ENCODE measurements around the gene OR51D1.

DNA sequence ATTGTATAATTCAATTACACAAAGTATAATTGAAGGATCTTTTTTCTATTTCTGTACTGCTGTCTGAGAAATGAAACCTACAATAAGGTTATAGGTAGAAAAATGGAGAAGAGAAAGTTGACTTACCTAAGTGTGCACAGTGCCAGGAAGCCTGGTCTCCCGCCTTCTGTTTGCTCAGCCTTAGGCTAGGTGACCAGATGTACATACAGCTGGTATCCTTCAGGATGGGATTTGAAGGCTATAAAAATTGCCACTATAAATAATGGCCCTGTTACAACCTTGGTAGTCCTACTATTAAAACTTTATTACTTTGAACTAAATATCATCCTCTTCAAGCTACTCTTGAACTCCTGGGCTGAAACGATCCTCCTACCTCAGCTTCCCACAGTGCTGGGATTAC is 40.7 kb downstream of the OR51D1 start:
- TF ChIP-seq, protein P1, sequence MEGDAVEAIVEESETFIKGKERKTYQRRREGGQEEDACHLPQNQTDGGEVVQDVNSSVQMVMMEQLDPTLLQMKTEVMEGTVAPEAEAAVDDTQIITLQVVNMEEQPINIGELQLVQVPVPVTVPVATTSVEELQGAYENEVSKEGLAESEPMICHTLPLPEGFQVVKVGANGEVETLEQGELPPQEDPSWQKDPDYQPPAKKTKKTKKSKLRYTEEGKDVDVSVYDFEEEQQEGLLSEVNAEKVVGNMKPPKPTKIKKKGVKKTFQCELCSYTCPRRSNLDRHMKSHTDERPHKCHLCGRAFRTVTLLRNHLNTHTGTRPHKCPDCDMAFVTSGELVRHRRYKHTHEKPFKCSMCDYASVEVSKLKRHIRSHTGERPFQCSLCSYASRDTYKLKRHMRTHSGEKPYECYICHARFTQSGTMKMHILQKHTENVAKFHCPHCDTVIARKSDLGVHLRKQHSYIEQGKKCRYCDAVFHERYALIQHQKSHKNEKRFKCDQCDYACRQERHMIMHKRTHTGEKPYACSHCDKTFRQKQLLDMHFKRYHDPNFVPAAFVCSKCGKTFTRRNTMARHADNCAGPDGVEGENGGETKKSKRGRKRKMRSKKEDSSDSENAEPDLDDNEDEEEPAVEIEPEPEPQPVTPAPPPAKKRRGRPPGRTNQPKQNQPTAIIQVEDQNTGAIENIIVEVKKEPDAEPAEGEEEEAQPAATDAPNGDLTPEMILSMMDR (conservative IDR thresholded peaks at IDR 0.05; ENCODE audit: low read depth, low read length) = no peak
- TF ChIP-seq EZH2 (IDR thresholded peaks at IDR 0.05; ENCODE audit: low read length, unreplicated experiment) (no peak), EZH2phosphoT487 (IDR thresholded peaks at IDR 0.05; ENCODE audit: borderline replicate concordance, low read length) (no peak)

All from PC-3 (cell line).